Neural crest cell (in vitro differentiated cells): ENCODE measurements around the gene HOXB3. TPM values are rescaled to one million over a fixed set of nuclear protein-coding genes. Genes with fewer than 3 reads are reported as not detected.

Experiments used
- DNase-seq: peaks from one replicate; pipeline ENCODE4 v3.0.0; 2021; ENCODE audit warnings: low read depth, mixed read lengths, low spot score
- H3K27ac Mint-ChIP-seq: one replicate; pipeline ENCODE4 v1.8.0; 2021; ENCODE audit warnings: mild to moderate bottlenecking, mixed read lengths; ENCODE audit not compliant: unreplicated experiment
- H3K27me3 Mint-ChIP-seq: 2 replicates; pipeline ENCODE4 v1.8.0; 2021; ENCODE audit warnings: low read depth, mild to moderate bottlenecking, mixed read lengths
- H3K36me3 Mint-ChIP-seq: 2 replicates; pipeline ENCODE4 v1.8.0; 2021; ENCODE audit warnings: low read depth, mild to moderate bottlenecking, mixed read lengths
- H3K4me1 Mint-ChIP-seq: 2 replicates; pipeline ENCODE4 v1.8.0; 2021; ENCODE audit warnings: mixed read lengths
- H3K4me3 Mint-ChIP-seq: one replicate; pipeline ENCODE4 v1.8.0; 2021; ENCODE audit warnings: mild to moderate bottlenecking, mixed read lengths
- H3K9me3 Mint-ChIP-seq: 2 replicates; pipeline ENCODE4 v1.8.0; 2021; ENCODE audit warnings: mixed read lengths
- long read RNA-seq: library from polyadenylated mRNA; unstranded; transcript quantifications from one replicate; pipeline ENCODE4 v2.0.0, GENCODE V29; 2020
- total RNA-seq: library from RNA; stranded (reverse); gene quantifications from 2 replicates; pipeline ENCODE4 v1.2.1, GENCODE V29; 2021
- TF ChIP-seq, protein P1 (sequence below): fragments of 200-600 bp; sonication (generic); conservative IDR thresholded peaks from 2 replicates; pipeline ENCODE4 v1.5.0; 2021; ENCODE audit warnings: antibody characterized with exemption, mild to moderate bottlenecking

The HOXB3 gene
- 21.9 and 22.8 TPM in 2 replicates for total RNA-seq
- long read RNA-seq, partial matches to known transcripts = 0 of 4 reads
- long read RNA-seq, other reads (novel, unspliced or antisense) = 4 of 4 reads

DNA sequence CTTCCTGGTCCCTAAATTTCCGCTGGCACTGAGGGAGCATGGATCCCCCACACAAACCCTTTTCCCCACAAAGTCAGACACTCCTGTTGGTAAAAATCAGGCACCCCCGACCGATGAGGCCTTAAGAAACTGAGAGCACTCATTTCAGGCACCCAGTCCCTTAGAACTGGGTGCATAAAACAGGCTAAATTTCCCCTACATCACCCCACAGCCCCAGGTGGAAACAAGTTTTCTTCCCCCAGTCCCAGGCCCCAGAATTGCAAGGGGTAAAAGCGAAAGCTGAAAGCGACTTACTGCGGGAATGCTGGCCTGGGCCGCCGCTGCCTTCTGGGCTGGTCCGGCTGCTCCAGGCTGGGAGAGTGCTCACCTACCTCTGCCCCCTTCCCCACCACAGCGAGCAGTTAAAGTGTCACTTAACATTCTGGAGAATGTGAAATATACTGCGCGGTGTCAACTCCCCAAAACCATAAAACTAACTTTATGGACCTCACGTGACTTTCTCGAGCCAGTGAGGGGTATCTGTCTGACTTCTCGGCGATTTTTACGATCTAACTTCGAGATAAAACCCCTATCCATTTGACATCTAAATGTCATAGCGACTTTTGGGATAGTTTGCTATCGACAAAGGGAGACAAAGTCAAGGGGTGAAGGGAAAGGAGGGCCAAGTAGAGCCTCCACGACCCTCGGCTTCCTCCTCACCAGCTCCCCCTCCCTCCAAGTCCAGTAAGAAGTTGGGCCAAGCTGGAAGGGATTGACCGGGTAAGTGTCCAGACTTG, at the start of gene HOXB3:
Gene HOXB3, minus strand, starts transcription at position 411 of the 776 bp plus-strand sequence. CDS start 37,767 bp downstream, outside the sequence.
- Mint-ChIP-seq H3K4me1 (peaks cover 26% of the 10 kb centered on the region), H3K27me3 (peaks cover 100% of the 10 kb centered on the region), H3K9me3 (no peaks in the 10 kb centered on the region), H3K4me3 (peak within 1 kb of the TSS; percentile 92), H3K36me3 (peaks cover 12% of the 10 kb centered on the region), H3K27ac (peak within 1 kb of the TSS; percentile 82)
- DNase-seq = no peak
- TF ChIP-seq, protein P1, sequence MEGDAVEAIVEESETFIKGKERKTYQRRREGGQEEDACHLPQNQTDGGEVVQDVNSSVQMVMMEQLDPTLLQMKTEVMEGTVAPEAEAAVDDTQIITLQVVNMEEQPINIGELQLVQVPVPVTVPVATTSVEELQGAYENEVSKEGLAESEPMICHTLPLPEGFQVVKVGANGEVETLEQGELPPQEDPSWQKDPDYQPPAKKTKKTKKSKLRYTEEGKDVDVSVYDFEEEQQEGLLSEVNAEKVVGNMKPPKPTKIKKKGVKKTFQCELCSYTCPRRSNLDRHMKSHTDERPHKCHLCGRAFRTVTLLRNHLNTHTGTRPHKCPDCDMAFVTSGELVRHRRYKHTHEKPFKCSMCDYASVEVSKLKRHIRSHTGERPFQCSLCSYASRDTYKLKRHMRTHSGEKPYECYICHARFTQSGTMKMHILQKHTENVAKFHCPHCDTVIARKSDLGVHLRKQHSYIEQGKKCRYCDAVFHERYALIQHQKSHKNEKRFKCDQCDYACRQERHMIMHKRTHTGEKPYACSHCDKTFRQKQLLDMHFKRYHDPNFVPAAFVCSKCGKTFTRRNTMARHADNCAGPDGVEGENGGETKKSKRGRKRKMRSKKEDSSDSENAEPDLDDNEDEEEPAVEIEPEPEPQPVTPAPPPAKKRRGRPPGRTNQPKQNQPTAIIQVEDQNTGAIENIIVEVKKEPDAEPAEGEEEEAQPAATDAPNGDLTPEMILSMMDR = no peak

DNA sequence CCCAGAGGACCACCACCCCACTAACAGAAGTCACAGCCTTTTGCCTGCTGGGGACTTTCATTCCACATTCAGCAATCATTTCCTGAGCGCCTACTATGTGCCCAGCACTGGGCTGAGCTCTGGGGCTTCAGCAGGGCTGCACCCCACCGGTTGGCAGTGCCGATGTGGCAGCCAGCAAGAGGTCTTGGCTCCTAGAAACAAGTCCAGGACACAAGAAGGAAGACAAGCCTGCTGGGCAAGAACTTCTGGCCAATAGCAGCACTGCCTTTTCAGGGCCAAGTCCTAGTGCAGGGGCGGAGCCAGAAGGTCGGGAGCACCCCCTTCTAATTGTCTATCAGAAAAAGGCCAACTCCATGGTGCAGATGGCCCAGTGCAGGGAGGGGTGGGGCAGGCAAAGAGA, 49.1 kb upstream of the HOXB3 start:
- peaks cover 100% of the 10 kb centered on the region for H3K27me3 Mint-ChIP-seq
- H3K4me1 Mint-ChIP-seq = peaks cover 8% of the 10 kb centered on the region
- TF ChIP-seq, protein P1 = no peak
- H3K36me3 Mint-ChIP-seq = no peaks in the 10 kb centered on the region
- no peak overlapping the region for H3K4me3 Mint-ChIP-seq
- H3K9me3 Mint-ChIP-seq = no peaks in the 10 kb centered on the region
- DNase-seq = no peak
- H3K27ac Mint-ChIP-seq = no peak overlapping the region

DNA sequence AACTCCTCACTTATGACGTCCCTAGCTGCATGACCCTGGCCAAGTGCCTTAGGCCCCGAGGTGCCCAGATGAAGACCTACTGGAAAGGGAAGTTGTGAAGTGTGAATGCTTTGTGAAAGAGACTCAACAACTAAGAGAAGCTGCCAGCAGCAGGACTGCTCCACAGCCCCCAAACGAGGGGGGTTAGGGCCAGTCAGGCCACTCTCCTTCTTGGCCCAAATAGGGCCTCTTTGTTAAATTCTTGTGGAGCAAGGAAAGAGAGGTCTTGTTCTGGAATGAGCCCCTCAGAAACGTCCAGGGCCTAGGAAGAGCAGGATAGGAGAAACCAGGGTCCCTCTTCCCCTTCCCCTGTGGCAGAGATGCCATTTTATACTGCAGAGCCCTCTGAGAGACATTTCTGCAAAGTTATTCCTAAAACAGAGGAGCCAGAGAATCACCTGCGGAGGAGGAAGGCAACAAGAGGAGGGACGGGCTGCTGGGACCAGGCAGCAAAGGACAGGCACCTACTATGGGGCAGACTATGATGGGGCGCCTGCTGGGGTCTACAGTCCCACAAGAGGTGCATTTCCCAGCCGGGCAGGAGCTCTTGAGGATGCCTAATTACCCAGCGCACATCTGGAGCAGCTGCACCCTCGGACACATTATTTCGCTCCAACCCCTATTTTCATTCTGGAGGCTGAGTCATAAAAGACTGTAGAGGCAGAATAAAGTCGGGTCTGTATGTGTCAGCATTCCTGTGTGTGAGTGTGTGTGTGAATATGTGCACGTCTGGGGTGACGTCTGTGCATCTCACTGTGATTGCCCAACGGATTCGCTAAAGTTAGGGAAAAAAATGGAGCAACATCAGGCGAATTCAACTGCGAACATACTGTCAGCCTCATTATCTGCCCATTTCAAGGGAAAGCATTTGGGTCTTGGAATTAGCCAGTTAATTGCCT, 47.6 kb upstream of the HOXB3 start:
- no peak for DNase-seq
- peak overlapping the region; percentile 54 for H3K4me3 Mint-ChIP-seq
- H3K9me3 Mint-ChIP-seq = no peaks in the 10 kb centered on the region
- H3K36me3 Mint-ChIP-seq = no peaks in the 10 kb centered on the region
- TF ChIP-seq, protein P1 = no peak
- H3K27me3 Mint-ChIP-seq = peaks cover 100% of the 10 kb centered on the region
- no peak overlapping the region for H3K27ac Mint-ChIP-seq
- H3K4me1 Mint-ChIP-seq = peaks cover 8% of the 10 kb centered on the region

DNA sequence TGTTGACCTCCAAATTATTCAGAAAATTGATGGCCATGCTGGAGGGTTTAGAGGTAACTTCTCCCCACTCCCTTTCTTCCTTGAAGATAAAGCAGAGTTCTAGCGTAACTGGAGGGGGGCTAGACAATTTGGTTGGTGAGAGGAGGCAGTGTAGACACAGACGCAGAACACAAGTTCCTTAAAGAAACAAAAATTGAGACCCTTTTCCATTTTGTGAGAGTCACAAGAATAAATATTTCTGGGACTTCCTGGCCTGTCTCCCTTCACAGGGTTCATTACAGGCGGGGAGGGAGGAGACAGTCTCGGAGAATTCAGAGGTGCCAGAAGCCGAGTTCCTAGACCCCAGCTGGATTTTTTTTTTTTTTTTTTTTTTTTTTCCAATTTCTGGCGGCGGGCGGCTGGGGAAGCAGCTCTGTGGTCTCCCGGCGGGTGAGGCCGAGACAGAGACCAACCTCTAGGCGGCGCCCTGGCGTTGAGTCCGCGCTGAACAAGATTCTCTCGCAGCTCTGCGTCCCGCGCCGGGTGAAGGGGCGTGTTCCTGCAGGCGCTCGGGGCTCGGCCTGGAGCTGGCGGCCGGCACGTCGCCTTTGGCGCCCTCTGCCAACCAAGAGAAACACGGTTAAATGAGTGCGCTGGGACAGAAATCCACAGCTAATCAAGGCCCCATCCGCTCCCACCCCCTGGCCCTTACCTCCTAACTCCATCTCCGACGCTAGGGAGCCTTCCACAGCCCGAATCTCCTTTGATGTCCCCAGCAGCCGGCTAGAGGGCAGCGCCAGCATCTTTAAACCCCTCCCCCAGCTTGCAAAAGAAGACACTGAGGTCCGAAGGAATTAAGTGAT, 46.4 kb upstream of the HOXB3 start:
- Mint-ChIP-seq H3K27me3 (peaks cover 100% of the 10 kb centered on the region), H3K4me1 (peaks cover 8% of the 10 kb centered on the region), H3K36me3 (no peaks in the 10 kb centered on the region), H3K4me3 (peak overlapping the region; percentile 73), H3K9me3 (no peaks in the 10 kb centered on the region), H3K27ac (no peak overlapping the region)
- TF ChIP-seq, protein P1 = peak; percentile 76
- DNase-seq = peak; percentile 96
